T-cell (primary cell): ENCODE results near the gene CYP46A1. TPM values are rescaled to one million over a fixed set of nuclear protein-coding genes. Genes with fewer than 3 reads are reported as not detected.

Experiments used
- ATAC-seq, 4 experiments: fragments of 200-7000 bp in 3 of 4; fragments of 150-1000 bp in 1 of 4; cut with Tn5 transposase; replicated peaks in 1 of 4; 1 replicate in 3 of 4; 2 replicates in 1 of 4; pipeline ENCODE4 v1.10.0; 2021; ENCODE audit warnings: moderate library complexity in 3 of 4, mild to moderate bottlenecking in 2 of 4, moderate number of reproducible peaks in 1 of 4
- CTCF ChIA-PET, 2 donors: fragments of 300-600 bp; sonication (Branson Sonifier 250); formaldehyde crosslinking; loops; one replicate each; lab custom pipeline; 2022; ENCODE audit warnings: antibody characterized with exemption in 2 of 2; lab: Charles Lee
- POLR2A ChIA-PET, 2 donors: fragments of 300-600 bp; sonication (Branson Sonifier 250); formaldehyde crosslinking; loops; one replicate each; lab custom pipeline; 2022; ENCODE audit warnings: antibody characterized with exemption in 2 of 2; lab: Charles Lee
- DNase-seq, 35 experiments: peaks; one replicate each; pipeline versions ENCODE4 v3.0.0 to v3.0.0-alpha.2; 2013 to 2023
- H3K27ac ChIP-seq: one replicate; pipeline ENCODE4 v1.5.1; 2013; ENCODE audit warnings: low read length
- H3K27me3 ChIP-seq, 2 experiments: replicated peaks in 1 of 2; 1 replicate in 1 of 2; 2 replicates in 1 of 2; pipeline versions ENCODE4 v1.6.1 to v1.7.0; 2013; ENCODE audit warnings: low read length in 1 of 2, mixed read lengths in 1 of 2; ENCODE audit not compliant: control insufficient read depth in 2 of 2, insufficient read depth in 2 of 2; ENCODE audit errors: extremely low read depth in 1 of 2
- H3K36me3 ChIP-seq, 2 donors: 1 replicate in 1 of 2; 2 replicates in 1 of 2; pipeline versions ENCODE4 v1.6.1 to v1.7.0; 2013; ENCODE audit warnings: low read length in 1 of 2; ENCODE audit not compliant: control insufficient read depth in 2 of 2, insufficient read depth in 1 of 2; ENCODE audit errors: extremely low read depth in 1 of 2
- H3K4me1 ChIP-seq, 2 experiments: 1 replicate in 1 of 2; 2 replicates in 1 of 2; pipeline versions ENCODE4 v1.6.1 to v1.7.0; 2013; ENCODE audit warnings: low read length in 2 of 2, mixed read lengths in 1 of 2; ENCODE audit not compliant: insufficient read depth in 2 of 2, control insufficient read depth in 1 of 2; ENCODE audit errors: extremely low read depth in 1 of 2
- H3K4me3 ChIP-seq, 2 donors: 1 replicate in 1 of 2; 2 replicates in 1 of 2; pipeline versions ENCODE4 v1.5.1 to v1.7.0; 2013; ENCODE audit warnings: mild to moderate bottlenecking in 2 of 2, low read length in 1 of 2, moderate library complexity in 1 of 2; ENCODE audit not compliant: control insufficient read depth in 1 of 2; ENCODE audit errors: extremely low read depth in 1 of 2
- H3K9me3 ChIP-seq: 2 replicates; pipeline ENCODE4 v1.7.0; 2013
- H3K27ac Mint-ChIP-seq, 2 donors: one replicate each; pipeline ENCODE4 v1.8.0; 2020 to 2021; ENCODE audit warnings: mild to moderate bottlenecking in 2 of 2, mixed read lengths in 2 of 2
- H3K27me3 Mint-ChIP-seq, 2 donors: one replicate each; pipeline ENCODE4 v1.8.0; 2021 to 2022; ENCODE audit warnings: mixed read lengths in 2 of 2
- H3K36me3 Mint-ChIP-seq: one replicate; pipeline ENCODE4 v1.8.0; 2021; ENCODE audit warnings: mixed read lengths
- H3K4me1 Mint-ChIP-seq, 3 donors: one replicate each; pipeline ENCODE4 v1.8.0; 2020 to 2022; ENCODE audit warnings: mixed read lengths in 3 of 3, mild to moderate bottlenecking in 1 of 3
- H3K4me3 Mint-ChIP-seq, 3 donors: one replicate each; pipeline ENCODE4 v1.8.0; 2020 to 2022; ENCODE audit warnings: mild to moderate bottlenecking in 3 of 3, mixed read lengths in 3 of 3, moderate library complexity in 3 of 3
- H3K9me3 Mint-ChIP-seq, 3 donors: one replicate each; pipeline ENCODE4 v1.8.0; 2020 to 2022; ENCODE audit warnings: mixed read lengths in 3 of 3
- WGBS: methylation state at CpG from one replicate; pipeline ENCODE4 v1.1.5; 2013; ENCODE audit warnings: missing lambda C conversion rate; ENCODE audit not compliant: insufficient coverage; 5-methylcytosine and 5-hydroxymethylcytosine counted together
- total RNA-seq, 35 experiments: library from RNA in 6 of 35; stranded (reverse) in 6 of 35; fragments of 120-200 nt in 1 of 35; gene quantifications; one replicate each; pipeline versions ENCODE4 v1.2.1 to v1.2.4 and lab custom pipeline; 2013 to 2026

Gene CYP46A1
- total RNA-seq, 5 donors from 2014 or later (not counting 1 experiment from before 2014, with no cell fraction given) = 0.10 to 0.51 (median 0.39) TPM

GRCh38 chr14:99736603-99737371, 52.7 kb downstream of the CYP46A1 start:
- CTCF ChIA-PET = interaction anchor here in 1 of 2 donors (0.6 kb wide), 1 partner anchor 60 kb away, joined by 3 read pairs; no protein-coding TSS in a partner anchor
- no peak overlapping the region for H3K27ac Mint-ChIP-seq

GRCh38 chr14:99737451-99737951, 53.4 kb downstream of the CYP46A1 start:
- H3K9me3 ChIP-seq = no peaks in the 10 kb centered on the region
- no peak overlapping the region for H3K27ac ChIP-seq
- no peak overlapping the region for H3K27ac Mint-ChIP-seq
- H3K9me3 Mint-ChIP-seq = no peaks in the 10 kb centered on the region
- peaks cover 0 to 3% of the 10 kb centered on the region in 2 experiments for H3K4me1 ChIP-seq
- peaks cover 0 to 1% (median 0%) of the 10 kb centered on the region in 3 donors for H3K4me1 Mint-ChIP-seq
- no peak overlapping the region for H3K4me3 Mint-ChIP-seq
- DNase-seq (no peak), ATAC-seq (peak in 1 of 4 experiments; percentile 32)
- ChIA-PET POLR2A (no interaction called here), CTCF (no interaction called here)
- peaks cover 41 to 62% of the 10 kb centered on the region in 2 donors for H3K27me3 Mint-ChIP-seq
- no peaks in the 10 kb centered on the region for H3K36me3 ChIP-seq
- peaks cover 2 to 83% of the 10 kb centered on the region in 2 experiments for H3K27me3 ChIP-seq
- WGBS = 5% methylated on average over 25 of the region's 26 CpGs
- H3K4me3 ChIP-seq = no peak overlapping the region
- no peaks in the 10 kb centered on the region for H3K36me3 Mint-ChIP-seq

More at GRCh38 chr14:99736603-99737371, 52.7 kb downstream of the CYP46A1 start:
- Mint-ChIP-seq H3K4me1 (peaks cover 0 to 1% (median 0%) of the 10 kb centered on the region in 3 donors), H3K36me3 (no peaks in the 10 kb centered on the region), H3K4me3 (no peak overlapping the region), H3K9me3 (no peaks in the 10 kb centered on the region), H3K27me3 (peaks cover 36 to 60% of the 10 kb centered on the region in 2 donors)
- no peaks in the 10 kb centered on the region for H3K9me3 ChIP-seq
- POLR2A ChIA-PET = interaction anchor here in 1 of 2 donors (0.7 kb wide), 1 partner anchor 138 kb away, joined by 3 read pairs; no protein-coding TSS in a partner anchor
- DNase-seq = no peak
- H3K27me3 ChIP-seq = peaks cover 2 to 83% of the 10 kb centered on the region in 2 experiments
- ATAC-seq = no peak
- no peak overlapping the region for H3K4me3 ChIP-seq
- peaks cover 0 to 3% of the 10 kb centered on the region in 2 experiments for H3K4me1 ChIP-seq
- H3K36me3 ChIP-seq = no peaks in the 10 kb centered on the region
- no peak overlapping the region for H3K27ac ChIP-seq
- 30% methylated on average over 7 of the region's 10 CpGs for WGBS

GRCh38 chr14:99737956-99738667, 54.0 kb downstream of the CYP46A1 start:
- no peak overlapping the region for H3K27ac ChIP-seq
- ChIA-PET POLR2A (no interaction called here), CTCF (no interaction called here)
- peaks cover 2 to 82% of the 10 kb centered on the region in 2 experiments for H3K27me3 ChIP-seq
- peaks cover 40 to 64% of the 10 kb centered on the region in 2 donors for H3K27me3 Mint-ChIP-seq
- no peaks in the 10 kb centered on the region for H3K9me3 Mint-ChIP-seq
- ATAC-seq = no peak
- no peaks in the 10 kb centered on the region for H3K9me3 ChIP-seq
- H3K4me3 Mint-ChIP-seq = no peak overlapping the region
- H3K4me1 ChIP-seq = peaks cover 0 to 3% of the 10 kb centered on the region in 2 experiments
- WGBS = 47% methylated on average over 20 of the region's 21 CpGs
- no peaks in the 10 kb centered on the region for H3K36me3 Mint-ChIP-seq
- no peak for DNase-seq
- peaks cover 0 to 1% (median 0%) of the 10 kb centered on the region in 3 donors for H3K4me1 Mint-ChIP-seq
- H3K27ac Mint-ChIP-seq = no peak overlapping the region
- no peaks in the 10 kb centered on the region for H3K36me3 ChIP-seq
- no peak overlapping the region for H3K4me3 ChIP-seq

GRCh38 chr14:99740411-99740810, 56.3 kb downstream of the CYP46A1 start:
- WGBS = 42% methylated on average over 6 of the region's 10 CpGs
- Mint-ChIP-seq H3K27ac (no peak overlapping the region), H3K27me3 (peaks cover 32 to 57% of the 10 kb centered on the region in 2 donors), H3K9me3 (no peaks in the 10 kb centered on the region), H3K4me1 (peaks cover 0 to 1% (median 0%) of the 10 kb centered on the region in 3 donors), H3K4me3 (no peak overlapping the region), H3K36me3 (no peaks in the 10 kb centered on the region)
- DNase-seq = no peak
- Histone ChIP-seq H3K27me3 (peaks cover 2 to 63% of the 10 kb centered on the region in 2 experiments), H3K27ac (no peak overlapping the region), H3K9me3 (no peaks in the 10 kb centered on the region), H3K4me1 (peaks cover 0 to 3% of the 10 kb centered on the region in 2 experiments), H3K4me3 (no peak overlapping the region), H3K36me3 (no peaks in the 10 kb centered on the region)
- ATAC-seq = no peak
- CTCF ChIA-PET = no interaction called here
- POLR2A ChIA-PET = no interaction called here

GRCh38 chr14:99741227-99741976, 57.3 kb downstream of the CYP46A1 start:
- DNase-seq (no peak), ATAC-seq (no peak)
- Mint-ChIP-seq H3K9me3 (no peaks in the 10 kb centered on the region), H3K4me1 (peaks cover 5 to 8% (median 6%) of the 10 kb centered on the region in 3 donors), H3K27ac (no peak overlapping the region), H3K27me3 (peaks cover 26 to 49% of the 10 kb centered on the region in 2 donors), H3K4me3 (no peak overlapping the region), H3K36me3 (no peaks in the 10 kb centered on the region)
- Histone ChIP-seq H3K9me3 (no peaks in the 10 kb centered on the region), H3K36me3 (no peaks in the 10 kb centered on the region), H3K27ac (no peak overlapping the region), H3K27me3 (peaks cover 2 to 61% of the 10 kb centered on the region in 2 experiments), H3K4me1 (peaks cover 0 to 11% of the 10 kb centered on the region in 2 experiments), H3K4me3 (no peak overlapping the region)
- ChIA-PET POLR2A (no interaction called here), CTCF (no interaction called here)
- WGBS = 96% methylated on average over 9 of the region's 14 CpGs

GRCh38 chr14:99742074-99742473, 58.0 kb downstream of the CYP46A1 start:
- Histone ChIP-seq H3K27me3 (peaks cover 2 to 60% of the 10 kb centered on the region in 2 experiments), H3K27ac (no peak overlapping the region), H3K36me3 (no peaks in the 10 kb centered on the region), H3K4me3 (no peak overlapping the region), H3K9me3 (no peaks in the 10 kb centered on the region), H3K4me1 (peaks cover 0 to 15% of the 10 kb centered on the region in 2 experiments)
- DNase-seq (no peak), ATAC-seq (no peak)
- Mint-ChIP-seq H3K36me3 (no peaks in the 10 kb centered on the region), H3K4me3 (no peak overlapping the region), H3K27ac (no peak overlapping the region), H3K9me3 (no peaks in the 10 kb centered on the region), H3K27me3 (peaks cover 20 to 48% of the 10 kb centered on the region in 2 donors), H3K4me1 (peaks cover 9 to 14% (median 10%) of the 10 kb centered on the region in 3 donors)
- POLR2A ChIA-PET = no interaction called here
- CTCF ChIA-PET = no interaction called here
- no CpG with 5 or more reads among the region's 3 CpGs for WGBS
